SK-N-SH treated with all-trans-retinoic acid at 6 μM for 48 hours (cell line): ENCODE measurements around the gene CRELD2.

Experiments used
- ATAC-seq: fragments of 200-7000 bp; cut with Tn5 transposase; 3 replicates; pipeline ENCODE4 v1.9.1; 2020; ENCODE audit warnings: mild to moderate bottlenecking, moderate library complexity
- ARNTL ChIP-seq: fragments of 450-650 bp; formaldehyde crosslinking; IDR thresholded peaks from 2 replicates; pipeline ENCODE4 v1.5.0; 2020; ENCODE audit warnings: low read depth, mild to moderate bottlenecking, moderate library complexity, borderline replicate concordance
- BACH2 ChIP-seq: fragments of 250-450 bp; sonication (Bioruptor Pico); IDR thresholded peaks from 2 replicates; pipeline ENCODE4 v1.9.0; 2021; ENCODE audit warnings: mild to moderate bottlenecking, borderline replicate concordance
- CREB5 ChIP-seq: fragments of 250-450 bp; sonication (Bioruptor Pico); IDR thresholded peaks from 2 replicates; pipeline ENCODE4 v1.5.1; 2020; ENCODE audit warnings: low read depth, mild to moderate bottlenecking, moderate library complexity
- CSDC2 ChIP-seq: fragments of 250-450 bp; sonication (Bioruptor Pico); IDR thresholded peaks from 2 replicates; pipeline ENCODE4 v1.5.0; 2020; ENCODE audit warnings: mild to moderate bottlenecking, moderate library complexity
- CSRNP3 ChIP-seq: fragments of 250-450 bp; sonication (Bioruptor Pico); IDR thresholded peaks from 2 replicates; pipeline ENCODE4 v1.5.1; 2021; ENCODE audit warnings: mild to moderate bottlenecking, moderate library complexity
- ESRRG ChIP-seq: fragments of 250-450 bp; sonication (Bioruptor Pico); IDR thresholded peaks from 2 replicates; pipeline ENCODE4 v1.6.1; 2021; ENCODE audit warnings: mild to moderate bottlenecking
- GLIS3 ChIP-seq: fragments of 250-450 bp; sonication (Bioruptor Pico); IDR thresholded peaks from 2 replicates; pipeline ENCODE4 v1.5.0; 2020; ENCODE audit warnings: mild to moderate bottlenecking, moderate library complexity
- ISL1 ChIP-seq: fragments of 250-450 bp; sonication (Bioruptor Pico); IDR thresholded peaks from 2 replicates; pipeline ENCODE4 v2.1.2; 2022; ENCODE audit warnings: mild to moderate bottlenecking, moderate library complexity
- OSR1 ChIP-seq: fragments of 250-450 bp; sonication (Bioruptor Pico); IDR thresholded peaks from 2 replicates; pipeline ENCODE4 v1.8.0; 2022; ENCODE audit warnings: moderate library complexity, mild to moderate bottlenecking, inconsistent platforms
- PATZ1 ChIP-seq: fragments of 250-450 bp; sonication (Bioruptor Pico); IDR thresholded peaks from 2 replicates; pipeline ENCODE4 v1.8.0; 2020; ENCODE audit warnings: mild to moderate bottlenecking, moderate library complexity, borderline replicate concordance
- POU6F1 ChIP-seq: fragments of 250-450 bp; sonication (Bioruptor Pico); IDR thresholded peaks from 2 replicates; pipeline ENCODE4 v1.8.0; 2021; ENCODE audit warnings: low read depth, mild to moderate bottlenecking, moderate library complexity, borderline replicate concordance
- PPARA ChIP-seq: fragments of 250-450 bp; sonication (Bioruptor Pico); IDR thresholded peaks from 2 replicates; pipeline ENCODE4 v1.5.0; 2020; ENCODE audit warnings: mild to moderate bottlenecking, borderline replicate concordance
- RARB ChIP-seq: fragments of 250-450 bp; sonication (Bioruptor Pico); IDR thresholded peaks from 2 replicates; pipeline ENCODE4 v1.8.0; 2021; ENCODE audit warnings: mild to moderate bottlenecking, moderate library complexity
- SNAI2 ChIP-seq: fragments of 250-450 bp; sonication (Bioruptor Pico); IDR thresholded peaks from 2 replicates; pipeline ENCODE4 v1.5.0; 2020; ENCODE audit warnings: mild to moderate bottlenecking, moderate library complexity
- TCF4 ChIP-seq: fragments of 250-450 bp; sonication (Bioruptor Pico); IDR thresholded peaks from 2 replicates; pipeline ENCODE4 v1.8.0; 2021; ENCODE audit warnings: mild to moderate bottlenecking, moderate library complexity, borderline replicate concordance
- TSHZ2 ChIP-seq: fragments of 250-450 bp; sonication (Bioruptor Pico); IDR thresholded peaks from 2 replicates; pipeline ENCODE4 v1.5.0; 2020; ENCODE audit warnings: mild to moderate bottlenecking, moderate library complexity
- ZC3H10 ChIP-seq: fragments of 250-450 bp; sonication (Bioruptor Pico); IDR thresholded peaks from 2 replicates; pipeline ENCODE4 v1.5.1; 2021; ENCODE audit warnings: mild to moderate bottlenecking, moderate library complexity
- ZFP3 ChIP-seq: fragments of 250-450 bp; sonication (Bioruptor Pico); IDR thresholded peaks from 2 replicates; pipeline ENCODE4 v1.5.0; 2020; ENCODE audit warnings: mild to moderate bottlenecking, moderate library complexity
- ZFP30 ChIP-seq: fragments of 450-650 bp; formaldehyde crosslinking; IDR thresholded peaks from 2 replicates; pipeline ENCODE4 v1.5.0; 2022; ENCODE audit warnings: mild to moderate bottlenecking, moderate library complexity
- ZNF565 ChIP-seq: fragments of 450-650 bp; formaldehyde crosslinking; conservative IDR thresholded peaks from 2 replicates; pipeline ENCODE4 v1.5.0; 2020; ENCODE audit warnings: low read depth, mild to moderate bottlenecking, moderate library complexity
- ZNF70 ChIP-seq: fragments of 450-650 bp; formaldehyde crosslinking; IDR thresholded peaks from 2 replicates; pipeline ENCODE4 v1.5.0; 2020; ENCODE audit warnings: mild to moderate bottlenecking, moderate library complexity
- ZNF8 ChIP-seq: fragments of 450-650 bp; formaldehyde crosslinking; IDR thresholded peaks from 2 replicates; pipeline ENCODE4 v1.5.0; 2020; ENCODE audit warnings: mild to moderate bottlenecking, moderate library complexity

CRELD2 gene

GRCh38 chr22:49968831-49969661, 50.6 kb downstream of the CRELD2 start:
- TF ChIP-seq PATZ1 (CRISPR knock-in tag) (no peak), ZC3H10 (CRISPR knock-in tag) (no peak), ESRRG (CRISPR knock-in tag) (no peak), CREB5 (CRISPR knock-in tag) (no peak), CSDC2 (CRISPR knock-in tag) (no peak), TCF4 (CRISPR knock-in tag) (no peak), ISL1 (CRISPR knock-in tag) (no peak), POU6F1 (CRISPR knock-in tag) (no peak), PPARA (CRISPR knock-in tag) (no peak), OSR1 (CRISPR knock-in tag) (no peak), SNAI2 (CRISPR knock-in tag) (no peak), CSRNP3 (CRISPR knock-in tag) (no peak), RARB (CRISPR knock-in tag) (no peak), ZNF8 (CRISPR knock-in tag) (no peak), ZNF70 (CRISPR knock-in tag) (no peak), ZNF565 (no peak), BACH2 (CRISPR knock-in tag) (no peak), ZFP3 (CRISPR knock-in tag) (no peak)
- no peak for ATAC-seq

- peak; percentile 5; the same call in 2 of the 3 replicates for ATAC-seq
- TF ChIP-seq ZNF70 (CRISPR knock-in tag) = no peak
- TF ChIP-seq ESRRG (CRISPR knock-in tag) = no peak
- TF ChIP-seq OSR1 (CRISPR knock-in tag) = no peak
- TF ChIP-seq PPARA (CRISPR knock-in tag) = no peak
- no peak for TF ChIP-seq CSRNP3 (CRISPR knock-in tag)
- TF ChIP-seq GLIS3 (CRISPR knock-in tag) = no peak
- no peak for TF ChIP-seq ZFP30
- TF ChIP-seq PATZ1 (CRISPR knock-in tag) = no peak
- TF ChIP-seq RARB (CRISPR knock-in tag) = no peak
- TF ChIP-seq ZC3H10 (CRISPR knock-in tag) = no peak
- TF ChIP-seq SNAI2 (CRISPR knock-in tag) = no peak
- no peak for TF ChIP-seq ZNF565
- no peak for TF ChIP-seq BACH2 (CRISPR knock-in tag)
- TF ChIP-seq POU6F1 (CRISPR knock-in tag) = no peak
- TF ChIP-seq ARNTL = no peak
- no peak for TF ChIP-seq TSHZ2 (CRISPR knock-in tag)
- no peak for TF ChIP-seq TCF4 (CRISPR knock-in tag)
These were observed 51.5 kb downstream of the CRELD2 start for GRCh38 chr22:49969751-49970527.
